GM12874 (cell line): ENCODE data around the gene SORCS1.

Experiments used
- TF ChIP-seq, protein P1 (sequence below): IDR thresholded peaks from 2 replicates; pipeline ENCODE4 v1.5.1; 2011; ENCODE audit warnings: low read depth, mild to moderate bottlenecking, control low read depth, low read length, moderate library complexity; ENCODE audit not compliant: insufficient read depth

Gene SORCS1

DNA sequence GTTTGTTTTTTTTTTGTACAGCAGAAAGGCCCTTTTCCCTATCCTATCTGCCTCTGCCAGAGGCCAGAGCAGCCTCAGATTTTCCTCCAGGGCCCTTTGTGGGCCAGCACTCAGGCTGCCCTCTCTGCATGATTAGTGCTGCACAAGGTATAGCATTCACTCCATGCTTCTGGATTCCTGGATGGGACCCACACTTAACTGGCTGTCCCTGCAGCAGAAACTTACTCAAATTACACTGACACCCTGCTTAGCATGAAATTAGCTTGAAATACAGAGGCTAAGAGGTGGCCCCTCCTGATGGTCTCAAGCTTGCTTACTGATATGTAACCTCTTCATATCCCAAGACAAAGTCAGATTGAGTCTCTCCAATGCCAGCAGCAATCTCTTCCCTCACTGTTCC, 239.3 kb downstream of the SORCS1 start:
- TF ChIP-seq, protein P1, sequence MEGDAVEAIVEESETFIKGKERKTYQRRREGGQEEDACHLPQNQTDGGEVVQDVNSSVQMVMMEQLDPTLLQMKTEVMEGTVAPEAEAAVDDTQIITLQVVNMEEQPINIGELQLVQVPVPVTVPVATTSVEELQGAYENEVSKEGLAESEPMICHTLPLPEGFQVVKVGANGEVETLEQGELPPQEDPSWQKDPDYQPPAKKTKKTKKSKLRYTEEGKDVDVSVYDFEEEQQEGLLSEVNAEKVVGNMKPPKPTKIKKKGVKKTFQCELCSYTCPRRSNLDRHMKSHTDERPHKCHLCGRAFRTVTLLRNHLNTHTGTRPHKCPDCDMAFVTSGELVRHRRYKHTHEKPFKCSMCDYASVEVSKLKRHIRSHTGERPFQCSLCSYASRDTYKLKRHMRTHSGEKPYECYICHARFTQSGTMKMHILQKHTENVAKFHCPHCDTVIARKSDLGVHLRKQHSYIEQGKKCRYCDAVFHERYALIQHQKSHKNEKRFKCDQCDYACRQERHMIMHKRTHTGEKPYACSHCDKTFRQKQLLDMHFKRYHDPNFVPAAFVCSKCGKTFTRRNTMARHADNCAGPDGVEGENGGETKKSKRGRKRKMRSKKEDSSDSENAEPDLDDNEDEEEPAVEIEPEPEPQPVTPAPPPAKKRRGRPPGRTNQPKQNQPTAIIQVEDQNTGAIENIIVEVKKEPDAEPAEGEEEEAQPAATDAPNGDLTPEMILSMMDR, result no peak

DNA sequence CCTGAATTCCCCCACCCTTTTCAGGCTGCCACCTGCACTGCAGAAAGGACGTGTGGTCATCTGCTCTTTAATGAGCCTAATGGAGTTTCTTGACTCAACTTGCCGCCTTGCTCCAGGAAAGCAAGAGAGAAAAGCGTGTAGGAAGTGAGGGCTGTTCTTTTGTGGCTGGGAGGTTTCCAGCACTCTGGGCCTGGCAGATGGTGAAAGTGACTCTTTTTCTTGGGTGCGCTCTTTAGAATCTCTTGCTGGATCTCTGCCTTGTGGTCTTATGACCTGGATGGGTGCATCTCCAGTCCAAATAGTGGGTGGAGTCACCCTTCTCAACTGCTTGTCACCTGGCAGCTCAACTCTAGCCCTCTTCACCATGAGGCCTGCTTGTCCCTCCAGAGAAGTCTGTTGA, 244.0 kb downstream of the SORCS1 start:
- TF ChIP-seq, protein P1, result no peak

DNA sequence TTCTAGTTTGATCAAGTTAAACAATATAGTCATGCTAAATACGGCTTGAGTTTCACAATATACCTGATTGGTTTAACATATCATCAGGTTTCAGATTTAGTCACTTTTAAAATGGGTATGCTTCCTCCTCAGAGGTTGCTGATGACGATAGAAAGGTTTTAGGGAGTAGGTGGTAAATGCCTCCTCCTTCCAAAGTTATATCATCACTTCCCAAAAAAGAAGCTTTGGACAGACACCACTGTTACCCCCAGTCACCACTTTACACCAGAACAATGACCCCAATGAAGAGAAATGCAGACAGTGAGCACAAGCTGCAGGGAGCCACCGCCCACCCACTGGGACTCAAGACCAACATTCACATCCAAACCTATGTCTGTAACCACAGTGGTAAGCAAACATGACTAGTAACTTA, 244.6 kb downstream of the SORCS1 start:
- TF ChIP-seq, protein P1, result no peak

DNA sequence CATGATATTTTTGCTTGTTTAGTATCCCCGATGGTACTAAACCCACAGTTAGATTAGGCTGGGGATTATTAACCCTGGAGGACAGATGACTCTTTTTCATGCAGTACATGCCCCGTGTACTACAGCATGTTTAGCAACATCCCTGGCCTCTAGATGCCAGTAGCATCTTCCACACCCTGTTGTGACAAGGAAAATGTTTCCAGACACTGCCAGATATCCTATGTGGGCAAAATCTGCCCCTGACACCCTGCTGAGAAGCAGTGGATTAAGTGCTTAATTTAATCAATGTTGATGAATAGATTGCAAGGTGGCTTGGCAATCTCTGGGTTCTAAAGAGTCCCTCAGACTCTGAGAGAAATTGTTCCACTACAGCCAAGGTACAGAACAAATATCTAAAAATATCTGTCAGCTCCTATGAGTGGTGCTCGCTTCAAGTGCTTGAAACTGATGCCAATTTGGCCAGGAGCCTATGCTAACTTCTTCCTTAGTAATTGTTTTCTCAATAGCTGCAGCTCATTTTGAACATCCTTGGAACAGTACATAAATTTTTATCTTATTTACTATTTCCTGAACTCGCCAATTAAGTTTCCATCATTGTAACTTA, 247.0 kb downstream of the SORCS1 start:
- TF ChIP-seq, protein P1, result no peak

DNA sequence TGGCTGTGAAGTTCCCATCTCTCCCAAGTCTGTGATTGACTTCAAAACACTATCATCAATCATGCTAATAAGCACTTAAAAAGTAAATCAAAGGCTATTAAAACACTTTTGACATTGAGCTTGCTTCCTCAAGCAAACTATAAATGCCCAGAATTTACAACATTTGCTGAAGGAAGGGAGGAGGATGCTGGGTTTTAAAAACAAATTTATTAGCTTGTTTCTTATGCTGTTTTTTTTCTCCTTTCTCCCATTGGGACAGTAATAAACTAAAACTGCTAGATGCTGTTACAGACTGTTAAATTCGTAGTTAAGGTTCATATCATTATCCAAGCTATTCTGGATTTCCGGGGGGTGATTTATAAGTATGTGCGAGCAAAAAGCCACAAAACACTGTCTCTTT, 250.5 kb downstream of the SORCS1 start:
- TF ChIP-seq, protein P1, result no peak

DNA sequence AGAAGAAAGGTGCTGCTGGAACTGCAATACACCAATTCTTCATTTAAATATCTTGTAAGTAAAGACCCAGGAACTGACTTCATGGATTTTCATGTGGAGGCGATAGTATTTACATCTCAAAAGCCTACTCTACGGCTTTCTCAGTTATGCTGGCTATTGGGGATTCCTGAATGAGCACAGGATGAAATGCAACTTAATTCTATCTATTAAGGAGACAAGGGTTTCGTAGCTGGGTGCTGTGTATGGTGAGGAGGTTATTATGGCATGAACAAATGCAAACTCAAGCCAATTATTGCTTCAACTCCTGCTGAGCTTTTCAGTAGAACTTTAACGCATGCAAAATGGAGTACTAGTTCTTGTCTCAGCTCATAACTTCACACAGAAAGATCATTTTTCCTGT, 251.2 kb downstream of the SORCS1 start:
- TF ChIP-seq, protein P1, result no peak

DNA sequence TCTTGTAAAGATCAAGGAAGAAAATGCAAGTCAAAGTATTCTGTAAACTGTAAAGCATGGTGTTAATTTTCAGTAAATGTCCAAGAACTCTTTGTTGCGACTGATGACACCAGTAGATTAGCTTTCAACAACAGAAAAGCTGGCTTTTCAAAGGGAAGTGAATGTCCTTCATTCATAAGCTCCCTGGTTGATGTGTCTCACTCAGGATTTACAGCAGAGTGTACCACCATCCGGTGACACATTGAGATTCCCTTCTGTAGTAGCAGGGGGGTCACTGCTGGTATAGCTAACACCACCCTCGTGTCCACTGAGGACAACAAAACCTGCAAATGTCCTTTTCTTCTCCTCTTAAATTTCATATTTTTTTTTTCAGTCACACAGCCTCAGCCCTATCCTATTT, 253.4 kb downstream of the SORCS1 start:
- TF ChIP-seq, protein P1, result no peak
